ENCODE measurements around the gene KCND2.

KCND2 gene

DNA sequence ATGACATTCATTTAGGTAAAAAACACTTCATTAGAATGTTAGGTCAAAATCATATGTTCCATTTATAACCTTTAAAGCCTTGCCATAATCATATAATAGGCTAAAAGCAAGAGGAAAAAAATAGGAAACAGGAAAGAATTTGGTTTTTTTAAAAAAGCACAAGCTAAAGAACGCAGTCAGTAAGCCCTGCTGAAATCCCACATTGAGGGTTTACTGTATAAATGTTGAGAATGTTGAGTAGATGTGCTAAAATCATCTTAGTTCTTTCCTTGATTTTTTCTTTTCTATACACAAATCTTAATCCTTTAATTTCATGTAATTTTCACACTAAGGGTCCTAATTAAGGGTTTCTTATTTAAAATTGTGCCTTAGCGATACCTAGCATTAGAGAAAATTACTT, 452.0 kb downstream of the KCND2 start:
- no peaks in the 10 kb centered on the region for H3K9me3 Mint-ChIP-seq
- H3K36me3 Mint-ChIP-seq (ENCODE audit: low read depth): no peaks in the 10 kb centered on the region
- no peaks in the 10 kb centered on the region for H3K4me1 Mint-ChIP-seq
- no peak overlapping the region for H3K27ac Mint-ChIP-seq
- H3K27me3 Mint-ChIP-seq (ENCODE audit: low read depth): no peaks in the 10 kb centered on the region
- TF ChIP-seq CTCF (IDR thresholded peaks at IDR 0.05; ENCODE audit: unreplicated experiment in 3 of 3): no peak
- H3K4me3 Mint-ChIP-seq: no peak overlapping the region

- Mint-ChIP-seq H3K27me3 (ENCODE audit: low read depth) (no peaks in the 10 kb centered on the region), H3K4me1 (no peaks in the 10 kb centered on the region), H3K36me3 (ENCODE audit: low read depth) (no peaks in the 10 kb centered on the region), H3K27ac (no peak overlapping the region), H3K4me3 (no peak overlapping the region), H3K9me3 (no peaks in the 10 kb centered on the region)
- TF ChIP-seq CTCF (IDR thresholded peaks at IDR 0.05; ENCODE audit: unreplicated experiment in 3 of 3): peak; percentile 66 to 70 (median 68)
These were observed 452.5 kb downstream of the KCND2 start for GRCh38 chr7:120725376-120726039.

DNA sequence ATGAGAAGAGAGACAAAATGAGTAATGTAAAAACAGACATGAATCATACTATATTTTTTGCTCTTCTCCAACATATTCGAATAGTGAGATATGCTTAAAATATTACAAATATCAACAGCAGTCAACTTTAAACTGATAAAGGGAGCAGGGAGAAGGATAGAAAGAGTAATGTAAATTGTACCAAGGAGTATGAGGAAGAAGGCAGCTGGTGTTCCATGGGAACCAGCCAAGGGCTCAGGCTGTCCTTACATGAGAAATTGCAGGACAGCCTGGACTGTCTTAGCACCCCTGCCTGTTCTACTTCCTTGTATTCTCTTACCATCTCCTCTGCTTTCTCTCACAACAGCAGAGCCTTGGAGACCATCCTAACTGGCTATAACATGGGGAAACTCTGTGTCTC, 456.3 kb downstream of the KCND2 start:
- Mint-ChIP-seq H3K4me3 (no peak overlapping the region), H3K9me3 (no peaks in the 10 kb centered on the region), H3K27ac (no peak overlapping the region), H3K27me3 (ENCODE audit: low read depth) (no peaks in the 10 kb centered on the region), H3K4me1 (no peaks in the 10 kb centered on the region), H3K36me3 (ENCODE audit: low read depth) (no peaks in the 10 kb centered on the region)
- no peak for TF ChIP-seq CTCF (IDR thresholded peaks at IDR 0.05; ENCODE audit: unreplicated experiment in 3 of 3)

DNA sequence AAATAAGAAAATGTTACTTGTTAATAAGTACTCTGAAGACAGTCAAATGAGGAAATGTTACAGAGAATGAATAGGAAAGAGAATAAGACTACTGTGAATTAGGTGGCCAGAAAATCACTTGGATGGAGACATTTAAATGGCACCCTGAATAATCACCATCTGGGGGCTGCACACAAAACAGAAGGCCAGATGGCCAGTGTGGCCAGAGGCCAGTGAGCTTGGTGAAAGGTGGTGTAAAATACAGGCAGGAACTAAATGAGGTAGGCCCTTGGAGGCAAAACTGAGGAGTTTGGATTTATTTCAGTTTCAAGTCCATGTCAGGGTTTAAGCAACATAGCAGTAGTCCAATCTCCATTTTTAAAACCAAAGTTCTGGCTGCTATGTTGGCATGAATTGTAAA, 458.3 kb downstream of the KCND2 start:
- TF ChIP-seq CTCF (IDR thresholded peaks at IDR 0.05; ENCODE audit: unreplicated experiment in 3 of 3): no peak
- Mint-ChIP-seq H3K27me3 (ENCODE audit: low read depth) (no peaks in the 10 kb centered on the region), H3K4me1 (no peaks in the 10 kb centered on the region), H3K4me3 (no peak overlapping the region), H3K27ac (no peak overlapping the region), H3K36me3 (ENCODE audit: low read depth) (no peaks in the 10 kb centered on the region), H3K9me3 (no peaks in the 10 kb centered on the region)

GRCh38 chr7:120732256-120732655, 459.3 kb downstream of the KCND2 start:
- H3K27ac Mint-ChIP-seq: no peak overlapping the region
- H3K4me3 Mint-ChIP-seq: no peak overlapping the region
- no peaks in the 10 kb centered on the region for H3K9me3 Mint-ChIP-seq
- TF ChIP-seq CTCF (IDR thresholded peaks at IDR 0.05; ENCODE audit: unreplicated experiment in 3 of 3): no peak
- H3K27me3 Mint-ChIP-seq (ENCODE audit: low read depth): no peaks in the 10 kb centered on the region
- H3K36me3 Mint-ChIP-seq (ENCODE audit: low read depth): no peaks in the 10 kb centered on the region
- H3K4me1 Mint-ChIP-seq: no peaks in the 10 kb centered on the region

DNA sequence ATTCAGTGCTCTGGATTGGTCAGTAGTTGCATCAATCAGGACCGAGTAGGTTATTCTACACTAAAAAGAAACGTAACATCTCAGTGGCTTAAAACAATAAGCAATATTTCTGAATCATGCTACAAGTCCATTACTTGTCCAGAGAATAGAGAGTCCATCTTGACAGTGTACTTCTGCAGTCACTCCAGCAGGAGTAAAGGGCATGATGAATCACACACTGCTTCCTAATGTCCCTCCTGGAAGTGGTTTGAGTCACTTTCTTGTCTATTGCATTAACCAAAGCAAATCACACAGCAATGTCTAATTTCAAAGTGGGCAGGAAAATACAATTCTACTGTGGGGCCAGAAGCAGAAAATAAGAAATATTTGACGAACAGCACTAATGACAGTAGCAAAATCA, 460.2 kb downstream of the KCND2 start:
- Mint-ChIP-seq H3K36me3 (ENCODE audit: low read depth) (no peaks in the 10 kb centered on the region), H3K27me3 (ENCODE audit: low read depth) (no peaks in the 10 kb centered on the region), H3K27ac (no peak overlapping the region), H3K4me3 (no peak overlapping the region), H3K4me1 (no peaks in the 10 kb centered on the region), H3K9me3 (no peaks in the 10 kb centered on the region)
- no peak for TF ChIP-seq CTCF (IDR thresholded peaks at IDR 0.05; ENCODE audit: unreplicated experiment in 3 of 3)

All from nephron (organoid).